Activated naive CD4-positive, alpha-beta T cell treated with anti-CD3 and anti-CD28 coated beads, Interleukin-2, amount 10 ng/mL, durations not matched to agents 7 days and 5 days (primary cell): Measurements from ENCODE around the gene GNLY.

Experiments used
- CTCF ChIA-PET: fragments of 350-600 bp; sonication (Branson Sonifier 250); formaldehyde crosslinking; loops from one replicate; lab custom pipeline; 2021; ENCODE audit warnings: antibody characterized with exemption; lab: Charles Lee
- DNase-seq: peaks from one replicate; pipeline ENCODE4 v3.0.0-alpha.2; 2020
- H3K27ac Mint-ChIP-seq: one replicate; pipeline ENCODE4 v1.8.0; 2021; ENCODE audit warnings: mild to moderate bottlenecking, moderate library complexity, mixed read lengths
- H3K27me3 Mint-ChIP-seq: one replicate; pipeline ENCODE4 v1.8.0; 2021; ENCODE audit warnings: mild to moderate bottlenecking, mixed read lengths
- H3K36me3 Mint-ChIP-seq: one replicate; pipeline ENCODE4 v1.8.0; 2021; ENCODE audit warnings: mixed read lengths
- H3K4me1 Mint-ChIP-seq: one replicate; pipeline ENCODE4 v1.8.0; 2021; ENCODE audit warnings: mixed read lengths
- H3K4me3 Mint-ChIP-seq: one replicate; pipeline ENCODE4 v1.8.0; 2021; ENCODE audit warnings: mild to moderate bottlenecking, moderate library complexity, mixed read lengths
- H3K9me3 Mint-ChIP-seq: one replicate; pipeline ENCODE4 v1.8.0; 2021; ENCODE audit warnings: mixed read lengths

Gene GNLY

GRCh38 chr2:85734942-85735608 lies 40.9 kb downstream of the GNLY start:
- Mint-ChIP-seq H3K27ac (no peak overlapping the region), H3K9me3 (no peaks in the 10 kb centered on the region), H3K27me3 (peaks cover 71% of the 10 kb centered on the region), H3K36me3 (no peaks in the 10 kb centered on the region), H3K4me3 (no peak overlapping the region), H3K4me1 (no peaks in the 10 kb centered on the region)
- no peak for DNase-seq
- CTCF ChIA-PET = interaction anchor here (1.3 to 3.6 kb wide), 3 partner anchors 15 to 79 kb away, joined by 3 to 12 read pairs (median 4); no protein-coding TSS in a partner anchor

DNA sequence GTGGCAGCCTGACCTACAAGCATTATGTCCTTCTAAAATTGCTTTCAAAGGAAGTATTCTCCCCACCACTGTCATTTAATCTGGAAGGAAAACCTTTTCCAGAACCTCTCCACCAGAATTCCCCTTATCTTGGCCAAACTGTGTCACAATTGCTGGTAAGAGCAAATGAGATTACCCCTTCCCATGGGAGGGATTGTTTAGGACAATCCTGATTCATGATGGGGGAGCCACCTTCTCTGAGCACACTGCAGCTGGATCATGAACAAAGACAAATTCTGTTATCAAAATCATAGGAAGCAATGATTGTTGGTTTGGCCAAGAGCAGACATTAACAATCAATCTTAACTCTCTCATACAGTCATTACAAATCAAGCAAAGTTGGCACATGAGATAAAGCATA lies 41.5 kb downstream of the GNLY start:
- no peaks in the 10 kb centered on the region for H3K9me3 Mint-ChIP-seq
- no peak for DNase-seq
- CTCF ChIA-PET = interaction anchor here (1.3 to 3.6 kb wide), 2 partner anchors 14 to 79 kb away, joined by 4 to 12 read pairs; no protein-coding TSS in a partner anchor
- H3K27me3 Mint-ChIP-seq = peaks cover 75% of the 10 kb centered on the region
- no peaks in the 10 kb centered on the region for H3K4me1 Mint-ChIP-seq
- no peaks in the 10 kb centered on the region for H3K36me3 Mint-ChIP-seq
- H3K4me3 Mint-ChIP-seq = no peak overlapping the region
- H3K27ac Mint-ChIP-seq = no peak overlapping the region

DNA sequence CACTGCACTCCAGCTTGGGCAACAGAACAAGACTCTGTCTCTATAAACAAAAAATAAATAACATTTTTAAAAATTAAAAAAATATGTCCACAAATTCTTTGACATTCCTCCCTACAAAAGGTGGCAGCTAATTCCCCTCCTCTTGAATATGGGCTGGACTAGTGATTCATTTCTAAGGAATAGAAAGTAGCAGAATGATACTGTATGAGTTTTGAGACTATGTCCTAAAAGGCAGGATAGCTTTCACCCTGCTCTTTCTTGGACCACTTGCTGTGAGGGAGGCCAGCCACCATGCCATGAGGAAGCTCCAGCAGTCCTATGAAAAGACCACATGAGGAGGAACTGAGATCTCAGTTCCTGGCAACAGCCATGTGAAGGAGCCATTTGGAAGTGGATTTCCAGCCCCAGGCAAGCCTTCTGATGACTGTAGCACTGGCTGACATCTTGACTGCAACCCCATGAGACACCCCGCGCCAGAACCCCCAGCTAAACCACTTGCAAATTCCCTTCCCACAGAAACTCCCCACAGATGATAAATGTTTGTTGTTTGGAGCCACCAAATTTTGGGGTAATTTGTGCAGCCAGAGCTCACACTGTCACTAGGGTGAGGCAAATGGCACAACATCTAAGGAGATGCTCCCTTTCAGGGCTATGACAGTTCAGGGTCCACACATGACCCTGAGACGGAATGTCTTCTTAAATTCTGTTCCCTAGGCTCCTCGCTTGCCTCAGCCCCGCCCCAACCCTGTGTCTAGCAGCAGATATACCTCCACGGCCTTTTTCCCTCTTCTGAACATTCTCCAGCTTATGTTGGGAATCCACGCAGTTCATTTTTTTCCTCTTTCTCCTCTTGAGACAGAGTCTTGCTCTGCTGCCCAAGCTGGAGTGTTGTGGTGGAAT lies 42.5 kb downstream of the GNLY start:
- H3K27ac Mint-ChIP-seq = no peak overlapping the region
- CTCF ChIA-PET = interaction anchor here (1.0 to 3.6 kb wide), 3 partner anchors 12 to 78 kb away, joined by 3 to 12 read pairs (median 5); no protein-coding TSS in a partner anchor
- H3K4me1 Mint-ChIP-seq = no peaks in the 10 kb centered on the region
- no peaks in the 10 kb centered on the region for H3K9me3 Mint-ChIP-seq
- peaks cover 82% of the 10 kb centered on the region for H3K27me3 Mint-ChIP-seq
- H3K4me3 Mint-ChIP-seq = no peak overlapping the region
- no peak for DNase-seq
- no peaks in the 10 kb centered on the region for H3K36me3 Mint-ChIP-seq

GRCh38 chr2:85737481-85737880 lies 43.3 kb downstream of the GNLY start:
- DNase-seq = no peak
- CTCF ChIA-PET = interaction anchor here (1.0 to 4.5 kb wide), 4 partner anchors 8 to 77 kb away, joined by 3 to 15 read pairs (median 8); no protein-coding TSS in a partner anchor
- no peaks in the 10 kb centered on the region for H3K4me1 Mint-ChIP-seq

DNA sequence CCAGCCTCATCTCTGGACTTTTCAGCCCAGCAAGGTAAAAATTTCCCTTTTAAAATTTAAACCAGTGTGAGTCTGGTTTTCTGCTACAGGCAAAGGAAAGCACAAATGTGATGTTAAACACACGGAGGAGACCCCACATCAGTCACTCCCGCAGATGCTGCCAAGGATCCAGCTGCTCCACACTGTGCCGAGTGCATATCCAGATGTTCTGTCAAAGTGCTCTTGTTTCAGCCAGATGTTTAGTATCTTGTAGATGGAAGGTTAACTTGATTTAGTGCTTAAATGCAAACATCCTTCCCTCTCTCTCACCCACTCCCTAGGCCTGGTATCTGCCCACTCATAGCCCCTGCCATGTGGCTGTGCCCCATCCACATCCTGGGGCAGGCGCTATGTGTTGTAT lies 43.8 kb downstream of the GNLY start:
- Mint-ChIP-seq H3K36me3 (no peaks in the 10 kb centered on the region), H3K4me1 (no peaks in the 10 kb centered on the region), H3K4me3 (no peak overlapping the region), H3K27ac (no peak overlapping the region), H3K9me3 (no peaks in the 10 kb centered on the region), H3K27me3 (peaks cover 88% of the 10 kb centered on the region)
- DNase-seq = no peak
- CTCF ChIA-PET = interaction anchor here (1.5 to 4.5 kb wide), 3 partner anchors 9 to 60 kb away, joined by 5 to 15 read pairs (median 5); no protein-coding TSS in a partner anchor

More at GRCh38 chr2:85737481-85737880, 43.3 kb downstream of the GNLY start:
- no peak overlapping the region for H3K4me3 Mint-ChIP-seq
- peaks cover 88% of the 10 kb centered on the region for H3K27me3 Mint-ChIP-seq
- no peak overlapping the region for H3K27ac Mint-ChIP-seq
- no peaks in the 10 kb centered on the region for H3K9me3 Mint-ChIP-seq
- no peaks in the 10 kb centered on the region for H3K36me3 Mint-ChIP-seq

DNA sequence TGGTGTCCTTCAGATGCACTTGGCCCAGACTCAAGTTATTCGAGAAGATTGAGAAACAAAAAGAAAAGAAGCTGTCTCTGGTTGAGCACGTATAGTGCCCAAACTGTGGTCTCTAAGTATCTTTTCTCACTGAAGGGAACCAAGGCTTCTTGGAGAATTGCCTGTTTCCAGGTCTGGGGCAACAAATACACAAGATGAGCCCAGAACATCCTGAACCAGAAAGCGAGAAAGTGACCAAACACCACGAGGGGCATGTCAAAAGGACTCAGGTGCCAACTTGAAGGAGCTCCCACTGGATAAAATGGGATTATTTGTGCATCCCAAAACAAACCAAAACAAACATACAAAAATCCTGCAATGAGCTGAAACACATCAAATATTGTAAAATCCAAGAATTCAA lies 46.0 kb downstream of the GNLY start:
- Mint-ChIP-seq H3K27me3 (peaks cover 88% of the 10 kb centered on the region), H3K9me3 (no peaks in the 10 kb centered on the region), H3K27ac (no peak overlapping the region), H3K36me3 (no peaks in the 10 kb centered on the region), H3K4me3 (no peak overlapping the region), H3K4me1 (no peaks in the 10 kb centered on the region)
- CTCF ChIA-PET = interaction anchor here (1.4 to 4.5 kb wide), 3 partner anchors 11 to 62 kb away, joined by 5 to 15 read pairs (median 5); partner anchors contain the start of gene ATOH8
- no peak for DNase-seq

DNA sequence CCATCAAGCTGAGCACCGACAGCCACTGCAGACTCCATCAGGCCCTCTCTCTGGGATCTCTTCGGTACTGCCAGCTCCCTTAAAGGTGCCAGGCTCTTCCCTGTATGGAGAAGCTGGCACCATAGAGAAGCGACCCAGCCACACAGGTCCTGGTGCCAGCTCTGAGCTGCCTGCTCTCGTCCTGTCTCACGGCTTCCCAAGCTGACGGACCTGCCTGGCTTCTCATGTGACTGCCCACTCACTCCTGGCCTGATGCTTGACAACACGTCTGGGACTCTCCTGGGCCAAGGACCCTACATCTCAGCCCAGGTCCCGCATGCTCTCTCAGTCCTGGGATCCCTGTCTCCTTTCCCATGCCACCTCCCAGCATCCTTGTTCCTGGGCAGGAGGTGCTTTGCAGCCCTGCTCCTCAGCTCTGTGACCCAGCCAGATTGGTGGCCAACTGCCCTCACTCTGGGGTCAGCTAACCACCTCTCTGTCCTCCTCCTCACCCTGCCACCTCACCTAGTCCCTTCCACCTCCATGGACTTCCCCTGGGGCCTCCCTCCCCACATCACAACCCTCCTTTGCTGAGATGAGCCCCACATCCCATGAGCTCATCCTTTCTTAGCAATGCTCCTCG lies 47.2 kb downstream of the GNLY start:
- Mint-ChIP-seq H3K4me1 (no peaks in the 10 kb centered on the region), H3K4me3 (no peak overlapping the region), H3K27me3 (peaks cover 93% of the 10 kb centered on the region), H3K36me3 (no peaks in the 10 kb centered on the region), H3K27ac (no peak overlapping the region), H3K9me3 (no peaks in the 10 kb centered on the region)
- CTCF ChIA-PET = interaction anchor here (1.0 to 4.5 kb wide), 9 partner anchors 8 to 338 kb away, joined by 3 to 15 read pairs (median 5); partner anchors contain the start of gene ATOH8
- no peak for DNase-seq

GRCh38 chr2:85741833-85742455 lies 47.8 kb downstream of the GNLY start:
- Mint-ChIP-seq H3K27me3 (peaks cover 95% of the 10 kb centered on the region), H3K27ac (no peak overlapping the region), H3K36me3 (no peaks in the 10 kb centered on the region), H3K9me3 (no peaks in the 10 kb centered on the region), H3K4me1 (no peaks in the 10 kb centered on the region), H3K4me3 (no peak overlapping the region)
- CTCF ChIA-PET = interaction anchor here (1.0 to 4.5 kb wide), 8 partner anchors 8 to 338 kb away, joined by 3 to 15 read pairs (median 4); partner anchors contain the start of gene ATOH8
- DNase-seq = no peak

- CTCF ChIA-PET = interaction anchor here (1.9 to 2.7 kb wide), 3 partner anchors 10 to 70 kb away, joined by 4 to 14 read pairs (median 7); partner anchors contain the start of gene ATOH8
- Mint-ChIP-seq H3K4me1 (no peaks in the 10 kb centered on the region), H3K27ac (no peak overlapping the region), H3K9me3 (no peaks in the 10 kb centered on the region), H3K36me3 (no peaks in the 10 kb centered on the region), H3K4me3 (no peak overlapping the region), H3K27me3 (peaks cover 95% of the 10 kb centered on the region)
- no peak for DNase-seq
Measured at GRCh38 chr2:85743304-85743978, 49.3 kb downstream of the GNLY start.

DNA sequence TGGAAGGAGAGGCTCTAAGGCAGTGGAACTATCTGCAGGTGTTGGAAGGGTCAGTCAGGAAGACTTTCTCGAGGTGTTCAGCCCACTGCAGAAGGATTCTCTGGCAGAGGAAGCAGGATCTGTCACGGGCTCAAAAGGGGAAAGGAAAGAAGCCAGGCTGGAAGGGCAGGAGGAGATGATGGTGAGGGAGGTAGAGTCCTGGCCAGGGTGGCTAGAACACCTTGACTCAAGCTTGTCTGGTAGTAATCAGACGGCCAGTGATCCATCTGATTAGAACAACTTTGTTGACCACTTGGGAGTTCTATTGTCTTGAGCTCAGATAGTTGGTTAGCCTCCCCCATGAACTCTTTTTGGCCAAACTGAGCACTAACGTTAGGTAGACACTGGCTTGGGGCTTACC lies 49.9 kb downstream of the GNLY start:
- Mint-ChIP-seq H3K27me3 (peaks cover 97% of the 10 kb centered on the region), H3K27ac (peak overlapping the region; percentile 9), H3K36me3 (no peaks in the 10 kb centered on the region), H3K4me3 (no peak overlapping the region), H3K4me1 (no peaks in the 10 kb centered on the region), H3K9me3 (no peaks in the 10 kb centered on the region)
- CTCF ChIA-PET = interaction anchor here (2.4 kb wide), 1 partner anchor 15 kb away, joined by 7 read pairs; no protein-coding TSS in a partner anchor
- no peak for DNase-seq

DNA sequence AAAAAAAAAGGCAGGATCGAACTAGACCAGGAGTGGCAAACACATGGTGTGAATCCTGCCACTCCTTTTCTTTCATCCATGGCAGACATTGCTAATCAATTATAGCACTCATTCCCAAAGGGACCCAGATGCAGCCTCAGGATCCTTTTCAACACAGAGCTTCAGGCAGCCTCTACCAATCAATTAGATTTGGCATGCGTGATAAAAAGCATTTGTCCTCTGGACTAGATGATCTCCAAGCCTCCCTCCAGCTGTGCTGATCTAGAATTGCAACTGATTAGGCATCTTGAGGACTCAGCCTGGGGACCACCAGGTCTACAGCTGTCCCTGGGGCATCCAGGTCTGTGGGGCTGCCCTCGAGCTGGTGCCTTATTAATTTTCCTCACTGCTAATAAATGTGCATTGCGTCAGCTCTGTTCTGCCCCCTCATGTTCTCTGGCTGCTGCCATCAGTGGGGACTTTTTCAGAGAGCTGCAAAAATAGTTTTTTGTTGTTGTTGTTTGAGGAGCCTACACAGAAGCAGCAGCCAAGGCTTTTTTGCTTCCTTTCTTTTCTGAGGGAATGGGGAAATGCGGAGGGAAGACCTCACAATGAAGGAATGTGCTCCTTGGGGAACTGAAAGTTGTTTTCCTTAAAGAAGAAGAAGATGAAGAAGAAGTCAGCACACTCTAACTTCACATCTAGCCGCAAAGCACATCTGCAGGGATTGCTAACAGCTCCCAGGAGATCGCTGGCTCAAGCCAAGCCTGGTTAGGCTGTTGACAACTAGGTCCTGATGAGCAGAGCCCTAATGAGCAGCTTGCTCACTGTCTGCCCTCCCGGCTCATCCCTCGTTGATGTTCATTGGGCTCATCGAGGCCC lies 50.8 kb downstream of the GNLY start:
- CTCF ChIA-PET = interaction anchor here (0.6 to 2.4 kb wide), 6 partner anchors 16 to 81 kb away, joined by 3 to 7 read pairs (median 4); no protein-coding TSS in a partner anchor
- no peak for DNase-seq
- no peaks in the 10 kb centered on the region for H3K4me1 Mint-ChIP-seq
- peaks cover 100% of the 10 kb centered on the region for H3K27me3 Mint-ChIP-seq
- no peaks in the 10 kb centered on the region for H3K9me3 Mint-ChIP-seq
- no peak overlapping the region for H3K4me3 Mint-ChIP-seq
- no peak overlapping the region for H3K27ac Mint-ChIP-seq
- H3K36me3 Mint-ChIP-seq = no peaks in the 10 kb centered on the region

- no peaks in the 10 kb centered on the region for H3K4me1 Mint-ChIP-seq
- H3K4me3 Mint-ChIP-seq = no peak overlapping the region
Measured at GRCh38 chr2:85745619-85746018, 51.5 kb downstream of the GNLY start.

More at GRCh38 chr2:85745619-85746018, 51.5 kb downstream of the GNLY start:
- DNase-seq = no peak
- Mint-ChIP-seq H3K27ac (no peak overlapping the region), H3K9me3 (no peaks in the 10 kb centered on the region), H3K27me3 (peaks cover 100% of the 10 kb centered on the region), H3K36me3 (no peaks in the 10 kb centered on the region)
- CTCF ChIA-PET = interaction anchor here (0.6 to 2.4 kb wide), 5 partner anchors 17 to 81 kb away, joined by 3 to 7 read pairs (median 4); no protein-coding TSS in a partner anchor
